Lung (tissue), 12 donors: ENCODE results near the gene SETD1B. TPM values are rescaled to one million over a fixed set of nuclear protein-coding genes. Genes with fewer than 3 reads are reported as not detected.

ENCODE experiments used
- ATAC-seq: fragments of 200-7000 bp; cut with Tn5 transposase; one replicate; pipeline ENCODE4 v1.9.1; 2020; ENCODE audit warnings: moderate number of reproducible peaks; ENCODE audit not compliant: insufficient read depth, low FRiP score
- DNase-seq, 3 donors: peaks; one replicate each; pipeline ENCODE4 v3.0.0-alpha.2; 2013 to 2017
- H3K27ac ChIP-seq, 2 donors: one replicate each; pipeline ENCODE4 v1.5.1; 2013; ENCODE audit warnings: mild to moderate bottlenecking in 2 of 2, moderate library complexity in 2 of 2, control low read depth in 1 of 2, inconsistent platforms in 1 of 2, low read depth in 1 of 2, low read length in 1 of 2
- H3K27me3 ChIP-seq, 3 donors: one replicate each; pipeline ENCODE4 v1.5.1; 2013; ENCODE audit warnings: low read length in 2 of 3; ENCODE audit not compliant: control insufficient read depth in 3 of 3, insufficient read depth in 3 of 3
- H3K36me3 ChIP-seq, 4 donors: one replicate each; pipeline ENCODE4 v1.5.1; 2013; ENCODE audit warnings: low read length in 4 of 4, mild to moderate bottlenecking in 1 of 4, moderate library complexity in 1 of 4; ENCODE audit not compliant: control insufficient read depth in 4 of 4, insufficient read depth in 4 of 4
- H3K4me1 ChIP-seq, 5 donors: one replicate each; pipeline ENCODE4 v1.5.1; 2013; ENCODE audit warnings: low read length in 5 of 5, mild to moderate bottlenecking in 2 of 5, moderate library complexity in 1 of 5; ENCODE audit not compliant: control insufficient read depth in 5 of 5, insufficient read depth in 5 of 5
- H3K4me3 ChIP-seq: one replicate; pipeline ENCODE4 v1.5.1; 2013; ENCODE audit warnings: mild to moderate bottlenecking, control low read depth, moderate library complexity
- H3K9ac ChIP-seq, 2 donors: one replicate each; pipeline ENCODE4 v1.5.1; 2013; ENCODE audit warnings: low read length in 2 of 2, control low read depth in 1 of 2; ENCODE audit not compliant: insufficient read depth in 1 of 2
- H3K9me3 ChIP-seq, 4 donors: one replicate each; pipeline ENCODE4 v1.5.1; 2013; ENCODE audit warnings: low read length in 3 of 4, mild to moderate bottlenecking in 1 of 4, moderate library complexity in 1 of 4; ENCODE audit not compliant: control insufficient read depth in 4 of 4, insufficient read depth in 3 of 4
- WGBS, 2 donors: extraction: QIAGEN DNeasy Blood & Tissue Kit; methylation state at CpG; one replicate each; pipeline ENCODE4 v1.1.7; 2013; 5-methylcytosine and 5-hydroxymethylcytosine counted together
- polyA plus RNA-seq, 2 donors: library from polyadenylated mRNA; stranded (reverse); fragments of 200-250 nt; gene quantifications; one replicate each; pipeline ENCODE4 v1.2.1, GENCODE V29; 2013
- total RNA-seq, 2 donors: library from RNA; depleted of rRNA in 1 of 2; stranded (reverse); fragments of >200 nt in 1 of 2; gene quantifications; one replicate each; pipeline ENCODE4 v1.2.1, GENCODE V29; 2014 to 2021
- TF ChIP-seq, protein P1 (sequence below): IDR thresholded peaks from 2 replicates; pipeline ENCODE4 v1.5.1; 2012; ENCODE audit warnings: mild to moderate bottlenecking; ENCODE audit errors: control extremely low read depth, extremely low read depth
- donor health status: control.
- donor health status: control.
- donor health status: Bipolar disorder and iron deficiency.
- donor health status: healthy.
- donor health status: DM: yes; HTN: yes; CAD: no.

The SETD1B gene
- total and polyA plus RNA-seq, 4 donors: 7.3 to 28.1 (median 10.4) TPM

DNA sequence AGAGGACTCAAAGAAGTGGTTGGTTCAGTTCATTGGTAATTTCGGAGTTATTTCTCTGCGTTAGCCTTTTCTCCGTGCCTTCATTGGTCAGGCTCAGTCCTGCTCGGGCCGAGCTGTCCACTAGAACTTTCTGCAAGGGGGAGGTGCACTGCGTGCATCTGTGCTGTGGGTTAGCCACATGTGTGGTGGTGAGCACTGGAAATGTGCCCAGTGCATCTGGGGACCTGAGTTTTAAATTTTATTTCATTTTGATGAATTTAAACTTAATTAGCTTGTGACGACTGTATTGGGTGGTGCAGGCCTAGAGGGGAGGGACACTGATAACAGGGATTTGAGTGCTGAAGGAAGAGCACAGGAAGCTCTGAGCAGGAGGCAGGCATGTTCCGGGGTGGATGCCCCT is 24.5 kb downstream of the SETD1B start:
- TF ChIP-seq, protein P1, sequence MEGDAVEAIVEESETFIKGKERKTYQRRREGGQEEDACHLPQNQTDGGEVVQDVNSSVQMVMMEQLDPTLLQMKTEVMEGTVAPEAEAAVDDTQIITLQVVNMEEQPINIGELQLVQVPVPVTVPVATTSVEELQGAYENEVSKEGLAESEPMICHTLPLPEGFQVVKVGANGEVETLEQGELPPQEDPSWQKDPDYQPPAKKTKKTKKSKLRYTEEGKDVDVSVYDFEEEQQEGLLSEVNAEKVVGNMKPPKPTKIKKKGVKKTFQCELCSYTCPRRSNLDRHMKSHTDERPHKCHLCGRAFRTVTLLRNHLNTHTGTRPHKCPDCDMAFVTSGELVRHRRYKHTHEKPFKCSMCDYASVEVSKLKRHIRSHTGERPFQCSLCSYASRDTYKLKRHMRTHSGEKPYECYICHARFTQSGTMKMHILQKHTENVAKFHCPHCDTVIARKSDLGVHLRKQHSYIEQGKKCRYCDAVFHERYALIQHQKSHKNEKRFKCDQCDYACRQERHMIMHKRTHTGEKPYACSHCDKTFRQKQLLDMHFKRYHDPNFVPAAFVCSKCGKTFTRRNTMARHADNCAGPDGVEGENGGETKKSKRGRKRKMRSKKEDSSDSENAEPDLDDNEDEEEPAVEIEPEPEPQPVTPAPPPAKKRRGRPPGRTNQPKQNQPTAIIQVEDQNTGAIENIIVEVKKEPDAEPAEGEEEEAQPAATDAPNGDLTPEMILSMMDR: no peak
- Histone ChIP-seq H3K4me3 (no peak overlapping the region), H3K9ac (no peak overlapping the region), H3K9me3 (no peaks in the 10 kb centered on the region), H3K27ac (no peak overlapping the region), H3K4me1 (no peaks in the 10 kb centered on the region), H3K36me3 (peaks cover 13 to 64% (median 35%) of the 10 kb centered on the region in 4 donors), H3K27me3 (no peaks in the 10 kb centered on the region)
- WGBS, 2 donors: 94 to 97% methylated on average over 8 of the region's 8 CpGs
- ATAC-seq: no peak
- DNase-seq: no peak

GRCh38 chr12:121828826-121829225 is 25.0 kb downstream of the SETD1B start:
- Histone ChIP-seq H3K9ac (no peak overlapping the region), H3K9me3 (no peaks in the 10 kb centered on the region), H3K27ac (no peak overlapping the region), H3K36me3 (peaks cover 13 to 58% (median 32%) of the 10 kb centered on the region in 4 donors), H3K4me3 (no peak overlapping the region), H3K4me1 (no peaks in the 10 kb centered on the region), H3K27me3 (no peaks in the 10 kb centered on the region)
- no peak for ATAC-seq
- no peak for DNase-seq
- WGBS, 2 donors: 90 to 94% methylated on average over 9 of the region's 9 CpGs
- TF ChIP-seq, protein P1: no peak

GRCh38 chr12:121829250-121829918 is 25.6 kb downstream of the SETD1B start:
- H3K4me1 ChIP-seq: no peaks in the 10 kb centered on the region
- H3K9ac ChIP-seq: no peak overlapping the region
- TF ChIP-seq, protein P1: no peak
- H3K4me3 ChIP-seq: no peak overlapping the region
- 88 to 91% methylated on average over 7 of the region's 7 CpGs for WGBS, 2 donors
- H3K27me3 ChIP-seq: no peaks in the 10 kb centered on the region
- no peaks in the 10 kb centered on the region for H3K9me3 ChIP-seq
- DNase-seq (peak in 2 of 3 donors; percentile 19), ATAC-seq (no peak)
- no peak overlapping the region for H3K27ac ChIP-seq
- peaks cover 12 to 55% (median 29%) of the 10 kb centered on the region in 4 donors for H3K36me3 ChIP-seq

- DNase-seq: no peak
- 94% methylated on average over 23 of the region's 23 CpGs for WGBS, 2 donors
- H3K4me1 ChIP-seq: no peaks in the 10 kb centered on the region
- no peaks in the 10 kb centered on the region for H3K9me3 ChIP-seq
- no peak overlapping the region for H3K4me3 ChIP-seq
- ATAC-seq: no peak
- peaks cover 12 to 51% (median 29%) of the 10 kb centered on the region in 4 donors for H3K36me3 ChIP-seq
- H3K27ac ChIP-seq: no peak overlapping the region
- no peaks in the 10 kb centered on the region for H3K27me3 ChIP-seq
- TF ChIP-seq, protein P1: no peak
- no peak overlapping the region for H3K9ac ChIP-seq
Observed at GRCh38 chr12:121830134-121830533, 26.3 kb downstream of the SETD1B start.
